Smooth muscle cell of the brain vasculature (primary cell): Measurements from ENCODE around the gene BBX.

Source experiments
- DNase-seq: peaks from one replicate; pipeline ENCODE4 v3.0.0-alpha.2; 2012; ENCODE audit warnings: low read depth, low spot score

Gene BBX

GRCh38 chr3:107837895-107838612 lies 315.3 kb downstream of the BBX start:
- no peak for DNase-seq

DNA sequence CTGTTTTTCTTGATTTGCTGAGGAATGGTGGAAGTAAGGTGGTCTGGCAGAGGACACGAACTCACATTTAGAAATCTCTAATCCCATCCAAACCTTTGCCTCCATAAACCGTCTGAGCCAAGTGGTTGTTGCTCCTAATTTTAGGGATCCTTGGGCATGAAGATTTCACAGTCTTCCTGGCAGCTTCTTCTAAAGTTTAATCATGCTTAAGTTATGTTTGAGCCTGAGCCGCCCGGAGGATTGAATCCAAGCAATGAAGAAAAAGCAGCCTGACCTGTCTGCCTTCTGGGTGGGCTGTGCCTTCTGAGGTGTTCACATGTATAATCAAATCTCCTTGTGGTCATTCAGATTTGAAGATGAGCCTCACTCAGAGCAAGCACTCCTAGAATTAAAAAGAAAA lies 319.1 kb downstream of the BBX start:
- DNase-seq, result no peak

GRCh38 chr3:107842940-107843339 lies 320.2 kb downstream of the BBX start:
- no peak for DNase-seq

DNA sequence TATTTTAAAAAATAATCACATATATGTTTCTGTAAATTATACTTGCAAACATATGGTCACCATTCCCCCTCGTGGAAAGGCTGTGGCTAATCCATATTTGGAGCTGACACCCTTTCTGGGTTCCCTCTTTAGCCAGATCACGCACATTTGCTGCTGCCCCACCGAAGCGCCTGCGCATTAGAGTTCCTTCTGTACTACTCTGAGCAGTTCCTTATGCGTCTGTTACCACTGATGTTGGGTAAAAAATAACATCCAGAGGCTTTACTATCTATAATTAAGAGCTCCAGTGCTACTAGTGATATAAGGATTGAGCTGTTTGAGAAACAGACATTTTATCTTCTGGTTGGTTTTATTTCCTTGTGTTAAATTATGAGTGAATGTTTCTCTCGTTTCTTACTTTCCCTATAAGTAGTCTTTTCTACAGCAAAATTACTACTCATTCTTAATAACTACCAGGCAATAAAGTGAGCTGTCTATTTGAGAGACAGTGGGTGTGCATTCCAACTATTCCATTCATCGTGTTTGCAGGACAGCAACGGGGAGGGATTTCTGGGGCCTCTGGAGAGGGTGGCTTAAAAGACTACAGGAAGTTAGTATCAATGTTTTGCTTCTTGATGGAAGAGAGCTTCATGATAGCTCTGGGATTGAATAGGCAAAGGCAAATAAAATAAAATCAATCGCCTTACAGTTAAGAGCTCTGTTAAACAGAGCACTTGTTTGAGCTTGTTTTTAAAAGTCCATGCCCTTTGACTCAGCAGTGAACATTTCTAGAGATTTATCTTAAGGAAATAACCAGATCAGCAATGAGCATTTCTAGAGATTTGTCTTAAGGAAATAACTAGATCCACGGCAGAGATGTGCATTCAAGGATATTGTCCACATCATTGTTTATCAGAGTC lies 322.9 kb downstream of the BBX start:
- no peak for DNase-seq

- DNase-seq, result peak; percentile 23
Measured at GRCh38 chr3:107846279-107846852, 323.6 kb downstream of the BBX start.

GRCh38 chr3:107847791-107848190 lies 325.0 kb downstream of the BBX start:
- no peak for DNase-seq

- no peak for DNase-seq
Measured at GRCh38 chr3:107848351-107848915, 325.7 kb downstream of the BBX start.

- DNase-seq, result no peak
Measured at GRCh38 chr3:107850681-107851080, 327.9 kb downstream of the BBX start.

- no peak for DNase-seq
Measured at GRCh38 chr3:107853821-107854220, 331.1 kb downstream of the BBX start.

GRCh38 chr3:107854733-107855132 lies 332.0 kb downstream of the BBX start:
- DNase-seq, result no peak

DNA sequence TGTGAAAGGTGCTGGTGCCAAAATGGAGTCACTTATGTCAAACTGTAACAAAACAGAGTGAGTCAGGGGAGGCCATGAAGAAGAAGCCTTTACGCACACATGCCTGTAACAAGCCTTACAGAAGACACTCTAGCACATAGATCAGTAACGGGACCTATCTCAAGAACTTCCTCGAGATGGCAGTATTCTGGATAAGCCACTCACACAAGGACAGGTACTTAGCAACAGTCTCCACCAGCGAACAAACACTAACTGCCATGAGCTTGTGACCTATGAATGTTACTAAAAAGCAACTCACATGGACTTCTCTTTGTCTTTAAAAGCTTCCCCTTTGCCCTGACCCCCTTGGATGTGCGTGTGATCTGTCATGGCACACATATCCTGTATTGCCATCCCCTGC lies 332.9 kb downstream of the BBX start:
- no peak for DNase-seq

DNA sequence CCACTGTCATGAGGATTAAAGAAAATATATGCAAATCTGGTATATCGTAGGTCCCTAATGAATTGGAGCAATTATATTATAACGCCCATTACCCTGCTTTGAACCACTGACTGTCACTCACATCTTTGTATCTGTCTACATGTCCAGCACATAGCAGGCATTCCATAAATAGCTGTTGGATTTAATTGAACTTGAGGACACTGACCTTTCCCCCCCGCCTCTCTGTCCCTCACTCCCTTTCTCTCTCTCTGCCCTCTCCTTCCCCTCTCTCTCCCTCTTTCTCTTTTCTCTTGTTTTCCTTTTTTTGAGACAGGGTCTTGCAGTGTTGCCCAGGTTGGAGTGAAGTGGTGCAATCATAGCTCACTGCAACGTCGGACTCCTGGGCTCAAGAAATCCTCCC lies 335.1 kb downstream of the BBX start:
- DNase-seq, result no peak

DNA sequence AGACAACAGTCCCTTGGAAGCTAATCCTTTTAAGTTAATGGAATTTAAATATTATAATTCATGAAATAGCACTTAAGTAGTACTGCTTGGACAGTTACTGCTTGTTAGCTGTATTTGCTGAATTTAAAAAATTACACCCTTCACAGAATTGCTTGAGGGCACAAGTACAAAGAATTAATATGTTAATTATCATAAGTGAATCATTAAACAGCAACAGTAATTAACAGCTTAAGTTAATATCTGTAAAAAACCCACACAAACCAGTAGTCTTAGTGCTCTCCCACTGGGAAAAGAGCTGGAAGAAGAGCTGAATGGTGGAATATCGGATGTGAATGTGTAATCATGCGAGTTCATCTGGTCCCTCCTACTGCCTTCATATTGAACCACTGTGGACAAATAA lies 336.1 kb downstream of the BBX start:
- no peak for DNase-seq
